Spleen (tissue), 7 donors: ENCODE data around the gene LSM14A.

ENCODE experiments used
- POLR2A ChIP-seq, 3 donors: fragments of 450-650 bp; IDR thresholded peaks; one replicate each; pipeline ENCODE4 v1.5.1; 2017; ENCODE audit warnings: antibody characterized with exemption in 3 of 3, mild to moderate bottlenecking in 1 of 3
- TF ChIP-seq, protein P1 (sequence below), 11 experiments: fragments of 200-600 bp in 7 of 11; fragments of 450-650 bp in 4 of 11; sonication (generic) in 4 of 11; IDR thresholded peaks in 8 of 11; conservative IDR thresholded peaks in 3 of 11; 1 replicate in 7 of 11; 2 replicates in 4 of 11; pipeline versions ENCODE4 v1.4.0 to v1.8.0; 2016 to 2021; ENCODE audit warnings: antibody characterized with exemption in 11 of 11, inconsistent platforms in 4 of 11, mild to moderate bottlenecking in 1 of 11
- donor health status: DM: no; HTN: no; CAD: no; lungs with moderate emphysema.
- donor health status: DM: no; HTN: no; CAD: no.
- donor health status: DM: no; HTN: no; CAD: no.

DNA sequence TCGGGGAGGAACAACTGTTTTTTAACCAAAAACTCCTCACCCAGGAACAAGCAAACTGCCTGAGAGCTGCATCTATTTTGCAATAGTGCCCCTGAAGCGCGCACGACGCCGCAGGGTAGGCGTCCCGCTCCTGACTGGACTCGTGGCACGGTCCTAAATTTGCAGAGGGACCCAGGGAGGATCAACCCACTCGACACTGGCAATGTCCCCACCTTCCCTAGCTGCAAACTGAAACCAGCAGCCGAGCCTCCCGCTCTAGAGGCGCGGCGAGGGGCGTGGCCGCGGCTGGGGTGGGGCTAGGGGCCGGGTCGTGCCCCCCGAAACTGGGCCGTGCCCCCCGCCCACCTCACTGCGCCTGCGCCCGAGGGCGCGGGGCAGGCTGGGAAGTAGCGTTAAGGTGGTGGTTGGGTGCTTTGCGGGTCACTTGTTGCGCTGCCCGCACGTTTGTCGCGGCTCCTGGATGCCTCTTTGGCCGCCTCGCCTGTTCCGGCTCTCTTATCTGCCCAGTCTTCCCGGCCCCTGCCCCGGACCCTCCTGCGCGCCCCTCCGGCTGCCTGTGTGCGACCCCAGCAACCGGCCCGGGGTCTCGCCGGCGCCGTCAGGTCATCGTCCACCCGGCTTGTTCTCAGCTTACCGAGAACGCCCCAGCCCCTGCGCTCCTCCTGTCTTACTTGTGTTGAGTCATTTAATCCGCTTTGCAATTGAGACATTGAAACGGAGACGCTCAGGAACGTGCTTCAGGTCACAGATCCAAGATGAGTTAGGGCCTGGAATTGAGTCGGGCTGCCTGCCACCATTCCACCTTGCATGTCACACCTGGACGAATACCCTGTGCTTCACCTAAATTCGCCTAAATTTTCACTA is 37.9 kb upstream of the LSM14A start:
- TF ChIP-seq, protein P1, sequence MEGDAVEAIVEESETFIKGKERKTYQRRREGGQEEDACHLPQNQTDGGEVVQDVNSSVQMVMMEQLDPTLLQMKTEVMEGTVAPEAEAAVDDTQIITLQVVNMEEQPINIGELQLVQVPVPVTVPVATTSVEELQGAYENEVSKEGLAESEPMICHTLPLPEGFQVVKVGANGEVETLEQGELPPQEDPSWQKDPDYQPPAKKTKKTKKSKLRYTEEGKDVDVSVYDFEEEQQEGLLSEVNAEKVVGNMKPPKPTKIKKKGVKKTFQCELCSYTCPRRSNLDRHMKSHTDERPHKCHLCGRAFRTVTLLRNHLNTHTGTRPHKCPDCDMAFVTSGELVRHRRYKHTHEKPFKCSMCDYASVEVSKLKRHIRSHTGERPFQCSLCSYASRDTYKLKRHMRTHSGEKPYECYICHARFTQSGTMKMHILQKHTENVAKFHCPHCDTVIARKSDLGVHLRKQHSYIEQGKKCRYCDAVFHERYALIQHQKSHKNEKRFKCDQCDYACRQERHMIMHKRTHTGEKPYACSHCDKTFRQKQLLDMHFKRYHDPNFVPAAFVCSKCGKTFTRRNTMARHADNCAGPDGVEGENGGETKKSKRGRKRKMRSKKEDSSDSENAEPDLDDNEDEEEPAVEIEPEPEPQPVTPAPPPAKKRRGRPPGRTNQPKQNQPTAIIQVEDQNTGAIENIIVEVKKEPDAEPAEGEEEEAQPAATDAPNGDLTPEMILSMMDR (IDR thresholded peaks at IDR 0.05 in 8 of 11, conservative IDR thresholded peaks at IDR 0.05 in 3 of 11), result peak in 1 of 11 experiments; percentile 7
- peak in 1 of 3 donors; percentile 47 for TF ChIP-seq POLR2A (IDR thresholded peaks at IDR 0.05)
